HK-2 (cell line): ENCODE data around the gene TNNI3K.

Source experiments
- DNase-seq: peaks from one replicate; pipeline ENCODE4 v3.0.0-alpha.2; 2018; ENCODE audit not compliant: unreplicated experiment

The TNNI3K gene

GRCh38 chr1:74286414-74286813 lies 51.2 kb downstream of the TNNI3K start:
- DNase-seq, result no peak

- DNase-seq, result no peak
Measured at GRCh38 chr1:74314438-74314837, 79.3 kb downstream of the TNNI3K start.

GRCh38 chr1:74316302-74316701 lies 81.1 kb downstream of the TNNI3K start:
- no peak for DNase-seq

- no peak for DNase-seq
Measured at GRCh38 chr1:74317663-74318062, 82.5 kb downstream of the TNNI3K start.

- no peak for DNase-seq
Measured at GRCh38 chr1:74323937-74324473, 88.8 kb downstream of the TNNI3K start.

GRCh38 chr1:74324684-74325448 lies 89.7 kb downstream of the TNNI3K start:
- DNase-seq, result no peak

- no peak for DNase-seq
Measured at GRCh38 chr1:74328851-74329250, 93.7 kb downstream of the TNNI3K start.

- DNase-seq, result no peak
Measured at GRCh38 chr1:74333244-74333643, 98.1 kb downstream of the TNNI3K start.

GRCh38 chr1:74334147-74334546 lies 99.0 kb downstream of the TNNI3K start:
- no peak for DNase-seq

- no peak for DNase-seq
Measured at GRCh38 chr1:74340656-74341055, 105.5 kb downstream of the TNNI3K start.

GRCh38 chr1:74341702-74342339 lies 106.6 kb downstream of the TNNI3K start:
- no peak for DNase-seq

- DNase-seq, result no peak
Measured at GRCh38 chr1:74343216-74343615, 108.0 kb downstream of the TNNI3K start.

- DNase-seq, result no peak
Measured at GRCh38 chr1:74344387-74344786, 109.2 kb downstream of the TNNI3K start.

GRCh38 chr1:74356493-74356892 lies 121.3 kb downstream of the TNNI3K start:
- DNase-seq, result no peak

GRCh38 chr1:74357150-74357549 lies 122.0 kb downstream of the TNNI3K start:
- DNase-seq, result no peak

GRCh38 chr1:74357756-74358155 lies 122.6 kb downstream of the TNNI3K start:
- DNase-seq, result no peak

GRCh38 chr1:74362691-74363090 lies 127.5 kb downstream of the TNNI3K start:
- DNase-seq, result no peak

GRCh38 chr1:74363220-74363619 lies 128.0 kb downstream of the TNNI3K start:
- DNase-seq, result no peak

GRCh38 chr1:74367175-74367813 lies 132.1 kb downstream of the TNNI3K start:
- no peak for DNase-seq

GRCh38 chr1:74368335-74368734 lies 133.1 kb downstream of the TNNI3K start:
- no peak for DNase-seq

GRCh38 chr1:74375376-74375775 lies 140.2 kb downstream of the TNNI3K start:
- DNase-seq, result no peak

GRCh38 chr1:74380252-74380651 lies 145.1 kb downstream of the TNNI3K start:
- no peak for DNase-seq

GRCh38 chr1:74388855-74389254 lies 153.7 kb downstream of the TNNI3K start:
- no peak for DNase-seq
